Cardiac fibroblast (primary cell): ENCODE data around the gene RBMS1.
A peak's percentile ranks its signal among the peaks of the same experiment; 100 is the strongest.

Experiments used
- DNase-seq, 2 donors: peaks; one replicate each; pipeline versions ENCODE4 v3.0.0 to v3.0.0-alpha.2; 2010; ENCODE audit warnings: low read depth in 2 of 2
- H3K4me3 ChIP-seq, 2 donors: replicated peaks in 1 of 2; 1 replicate in 1 of 2; 2 replicates in 1 of 2; pipeline ENCODE4 v1.5.1; 2011; ENCODE audit warnings: low read depth in 2 of 2, low read length in 2 of 2, mild to moderate bottlenecking in 2 of 2, moderate library complexity in 1 of 2
- TF ChIP-seq, protein P1 (sequence below): IDR thresholded peaks from one replicate; pipeline ENCODE4 v1.5.1; 2011; ENCODE audit warnings: low read depth, mild to moderate bottlenecking, low read length, inconsistent platforms

RBMS1 gene

DNA sequence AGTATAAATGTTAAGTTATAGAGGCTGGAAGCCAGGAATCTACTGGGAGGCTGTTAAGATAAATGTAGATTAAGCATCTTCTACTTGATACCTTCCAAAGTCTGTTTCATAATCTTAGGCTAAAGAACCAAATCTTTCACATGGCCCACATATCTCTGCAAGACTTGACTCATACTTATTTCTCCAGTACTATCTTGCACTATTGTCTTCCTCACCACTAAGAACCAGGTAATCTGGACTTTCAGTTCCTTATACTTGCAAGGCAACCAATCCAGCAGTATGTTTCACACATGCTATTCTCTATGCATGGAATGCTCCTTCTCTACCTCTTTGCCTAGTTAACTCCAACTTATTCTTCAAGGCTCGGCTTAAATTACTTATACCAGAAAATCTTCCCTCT is 62.2 kb downstream of the RBMS1 start:
- H3K4me3 ChIP-seq, result no peak overlapping the region
- TF ChIP-seq, protein P1, sequence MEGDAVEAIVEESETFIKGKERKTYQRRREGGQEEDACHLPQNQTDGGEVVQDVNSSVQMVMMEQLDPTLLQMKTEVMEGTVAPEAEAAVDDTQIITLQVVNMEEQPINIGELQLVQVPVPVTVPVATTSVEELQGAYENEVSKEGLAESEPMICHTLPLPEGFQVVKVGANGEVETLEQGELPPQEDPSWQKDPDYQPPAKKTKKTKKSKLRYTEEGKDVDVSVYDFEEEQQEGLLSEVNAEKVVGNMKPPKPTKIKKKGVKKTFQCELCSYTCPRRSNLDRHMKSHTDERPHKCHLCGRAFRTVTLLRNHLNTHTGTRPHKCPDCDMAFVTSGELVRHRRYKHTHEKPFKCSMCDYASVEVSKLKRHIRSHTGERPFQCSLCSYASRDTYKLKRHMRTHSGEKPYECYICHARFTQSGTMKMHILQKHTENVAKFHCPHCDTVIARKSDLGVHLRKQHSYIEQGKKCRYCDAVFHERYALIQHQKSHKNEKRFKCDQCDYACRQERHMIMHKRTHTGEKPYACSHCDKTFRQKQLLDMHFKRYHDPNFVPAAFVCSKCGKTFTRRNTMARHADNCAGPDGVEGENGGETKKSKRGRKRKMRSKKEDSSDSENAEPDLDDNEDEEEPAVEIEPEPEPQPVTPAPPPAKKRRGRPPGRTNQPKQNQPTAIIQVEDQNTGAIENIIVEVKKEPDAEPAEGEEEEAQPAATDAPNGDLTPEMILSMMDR, result no peak
- no peak for DNase-seq

DNA sequence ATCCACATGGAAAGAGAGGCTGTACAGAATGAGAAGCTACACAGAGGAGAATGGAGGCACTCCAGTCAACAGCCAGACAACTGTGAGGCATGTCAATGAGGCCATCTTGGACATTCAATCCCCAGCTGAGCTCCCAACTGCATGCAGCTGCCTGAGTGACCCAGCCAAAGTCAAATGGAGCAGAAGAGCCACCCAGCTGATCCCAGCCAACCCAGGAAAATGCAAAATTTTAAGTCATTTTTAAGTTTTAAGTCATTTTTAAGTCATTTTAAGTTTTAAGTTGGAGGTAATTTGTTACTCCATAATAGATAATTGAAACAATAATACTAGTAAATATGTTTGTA is 63.6 kb downstream of the RBMS1 start:
- no peak for DNase-seq
- no peak overlapping the region for H3K4me3 ChIP-seq
- TF ChIP-seq, protein P1, result no peak

DNA sequence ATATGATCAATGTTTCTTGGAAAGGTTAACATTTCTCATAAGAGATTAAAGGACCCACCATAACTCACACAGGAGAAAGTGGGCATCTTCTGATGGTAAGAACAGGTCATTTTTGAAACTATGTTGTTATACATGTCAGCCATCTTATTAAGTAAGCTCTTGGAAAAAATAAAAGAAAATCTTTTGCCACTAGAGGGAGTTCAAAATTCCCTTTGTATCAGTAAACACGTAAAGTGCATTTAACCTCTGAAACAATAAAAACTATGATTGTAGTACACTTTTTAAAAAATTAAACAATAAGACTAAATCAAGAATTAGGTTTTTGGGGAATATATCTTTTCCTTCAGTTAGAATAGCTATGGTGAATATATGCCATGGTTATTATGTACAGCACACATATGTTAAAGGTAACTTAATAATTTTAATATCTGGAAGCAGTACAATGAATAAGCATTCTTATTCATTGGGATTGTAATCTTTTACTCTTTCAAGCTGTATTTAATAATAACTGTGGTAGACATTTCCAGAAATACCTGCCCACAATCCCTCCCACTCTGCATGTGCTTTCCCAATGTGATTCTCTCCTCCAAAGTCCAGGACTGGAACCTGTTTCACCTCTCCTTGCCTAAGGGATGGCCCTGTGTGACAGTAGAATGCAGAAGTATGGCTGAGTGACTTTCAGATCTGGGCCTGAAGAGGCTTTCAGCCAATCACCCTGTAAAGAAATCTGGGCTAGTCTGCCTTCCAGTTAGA is 64.2 kb downstream of the RBMS1 start:
- TF ChIP-seq, protein P1, result peak; percentile 40
- peak; percentile 84 to 89 for DNase-seq
- no peak overlapping the region for H3K4me3 ChIP-seq

DNA sequence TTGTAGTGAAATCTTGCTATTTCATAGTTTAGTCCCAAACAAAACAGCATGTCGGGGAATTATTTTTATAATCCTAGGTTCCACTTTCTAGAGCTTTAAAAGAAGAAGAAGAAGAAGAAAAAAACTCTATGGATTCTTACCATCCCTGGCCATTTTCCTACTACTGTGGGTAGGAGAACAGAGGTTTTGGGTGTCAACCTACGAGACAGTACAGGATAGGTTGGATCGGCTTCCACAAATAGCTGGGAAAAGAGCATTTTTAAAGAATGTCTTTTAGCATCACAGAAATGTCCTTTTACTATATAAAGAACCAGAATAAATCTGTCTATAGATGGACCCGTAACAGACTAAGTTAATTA is 65.2 kb downstream of the RBMS1 start:
- no peak overlapping the region for H3K4me3 ChIP-seq
- TF ChIP-seq, protein P1, result no peak
- no peak for DNase-seq

DNA sequence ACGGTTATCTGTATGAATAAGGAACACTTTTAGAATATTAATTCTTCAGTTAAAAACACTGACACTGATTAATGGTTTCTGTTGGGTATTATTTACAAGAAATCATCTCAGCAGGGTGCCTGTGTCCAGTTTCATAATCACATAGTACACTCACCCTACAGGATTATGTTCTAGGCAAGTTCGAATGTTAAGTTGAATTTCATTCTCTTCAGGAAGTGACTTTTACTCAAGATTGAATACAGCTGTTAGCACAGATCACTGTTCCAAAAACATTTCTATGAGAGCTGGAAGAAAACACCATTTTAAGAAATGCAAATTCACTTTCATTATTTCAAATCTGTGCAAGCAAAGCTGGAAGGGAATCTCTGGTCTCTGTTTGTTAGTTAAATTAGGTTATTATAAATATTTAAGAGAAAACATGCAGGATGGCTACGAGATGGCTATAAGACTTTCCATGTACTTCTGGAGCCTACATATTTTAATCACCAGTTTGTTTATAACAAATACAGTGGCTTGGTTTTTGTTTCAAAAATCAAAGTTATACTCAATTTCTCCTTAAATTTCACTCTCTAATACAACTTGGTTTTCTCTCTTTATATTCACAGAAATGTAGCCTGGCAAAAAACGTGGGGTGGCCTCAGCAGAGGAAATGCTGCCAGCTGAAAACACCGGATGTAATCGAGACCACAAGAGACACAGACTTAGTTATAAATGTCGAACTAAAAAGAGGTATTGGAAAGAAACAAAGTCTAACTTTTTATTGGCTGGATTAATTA is 65.8 kb downstream of the RBMS1 start:
- TF ChIP-seq, protein P1, result no peak
- peak; percentile 91 to 92 for DNase-seq
- H3K4me3 ChIP-seq, result peak overlapping the region in 1 of 2 donors; percentile 20

DNA sequence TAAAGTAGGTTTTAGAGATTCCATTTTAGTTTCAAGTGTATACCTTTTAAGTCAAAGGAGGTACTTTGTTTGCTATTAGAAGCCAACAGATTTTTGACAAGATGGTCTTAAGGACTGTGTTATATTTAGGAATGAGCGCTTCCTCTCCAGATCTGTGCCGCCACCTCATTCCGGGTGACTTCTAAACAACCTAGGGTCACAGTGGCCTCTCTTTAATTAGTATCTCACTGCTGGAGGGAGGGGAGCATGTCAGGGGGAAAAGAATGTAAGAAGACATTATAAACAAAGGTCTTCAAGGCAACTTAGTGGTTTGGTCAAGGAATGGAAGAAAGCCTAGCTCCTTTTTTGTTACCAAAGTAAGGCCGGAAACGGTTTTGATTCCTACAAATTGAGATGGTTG is 67.0 kb downstream of the RBMS1 start:
- TF ChIP-seq, protein P1, result no peak
- no peak overlapping the region for H3K4me3 ChIP-seq
- no peak for DNase-seq
